Astrocyte (in vitro differentiated cells and primary cell): ENCODE results near the gene FADS2. TPM values are rescaled to one million over a fixed set of nuclear protein-coding genes. Genes with fewer than 3 reads are reported as not detected.

ENCODE experiments used
- DNase-seq: peaks from one replicate; pipeline ENCODE4 v3.0.0-alpha.2; 2010; ENCODE audit warnings: low read depth
- FAIRE-seq: peaks from 2 replicates; lab custom pipeline; 2011; peaks lifted over from hg19 to GRCh38; lab: Jason Lieb, UNC
- H2AFZ ChIP-seq: 2 replicates; pipeline ENCODE4 v1.6.0; 2012; ENCODE audit warnings: low read depth, low read length, inconsistent platforms
- H3K27ac ChIP-seq: 2 replicates; pipeline ENCODE4 v1.5.1; 2011; ENCODE audit warnings: low read depth, low read length, inconsistent platforms
- H3K27me3 ChIP-seq: 2 replicates; pipeline ENCODE4 v1.6.0; 2011; ENCODE audit warnings: low read length, inconsistent platforms; ENCODE audit not compliant: insufficient read depth
- H3K36me3 ChIP-seq: 2 replicates; pipeline ENCODE4 v1.5.1; 2011; ENCODE audit warnings: low read length, inconsistent platforms; ENCODE audit not compliant: insufficient read depth
- H3K4me1 ChIP-seq: 2 replicates; pipeline ENCODE4 v1.5.1; 2011; ENCODE audit warnings: low read length, inconsistent platforms; ENCODE audit not compliant: insufficient read depth
- H3K4me2 ChIP-seq: 2 replicates; pipeline ENCODE4 v1.6.0; 2012; ENCODE audit warnings: low read length, inconsistent platforms
- H3K4me3 ChIP-seq: 2 replicates; pipeline ENCODE4 v1.5.1; 2011; ENCODE audit warnings: low read depth, mild to moderate bottlenecking, low read length, inconsistent platforms; ENCODE audit not compliant: insufficient read depth
- H3K79me2 ChIP-seq: 2 replicates; pipeline ENCODE4 v1.6.0; 2012; ENCODE audit warnings: mild to moderate bottlenecking, low read length, inconsistent platforms; ENCODE audit not compliant: insufficient read depth
- H3K9ac ChIP-seq: 2 replicates; pipeline ENCODE4 v1.6.0; 2012; ENCODE audit warnings: mild to moderate bottlenecking, low read length, inconsistent platforms
- H3K9me3 ChIP-seq: 2 replicates; pipeline ENCODE4 v1.5.1; 2012; ENCODE audit warnings: low read depth, mild to moderate bottlenecking, low read length, inconsistent platforms; ENCODE audit not compliant: insufficient read depth
- H4K20me1 ChIP-seq: 2 replicates; pipeline ENCODE4 v1.6.0; 2012; ENCODE audit warnings: low read length, inconsistent platforms; ENCODE audit not compliant: insufficient read depth
- H3K27ac Mint-ChIP-seq: one replicate; pipeline ENCODE4 v1.8.0; 2021; ENCODE audit warnings: mild to moderate bottlenecking, mixed read lengths; ENCODE audit not compliant: unreplicated experiment
- H3K27me3 Mint-ChIP-seq: one replicate; pipeline ENCODE4 v1.8.0; 2021; ENCODE audit warnings: low read depth, mixed read lengths; ENCODE audit not compliant: unreplicated experiment
- H3K36me3 Mint-ChIP-seq: one replicate; pipeline ENCODE4 v1.8.0; 2021; ENCODE audit warnings: low read depth, mixed read lengths; ENCODE audit not compliant: unreplicated experiment
- H3K4me1 Mint-ChIP-seq: one replicate; pipeline ENCODE4 v1.8.0; 2021; ENCODE audit warnings: low read depth, mixed read lengths; ENCODE audit not compliant: unreplicated experiment
- H3K4me3 Mint-ChIP-seq: one replicate; pipeline ENCODE4 v1.8.0; 2021; ENCODE audit warnings: mild to moderate bottlenecking, moderate library complexity, mixed read lengths; ENCODE audit not compliant: unreplicated experiment
- H3K9me3 Mint-ChIP-seq: one replicate; pipeline ENCODE4 v1.8.0; 2021; ENCODE audit warnings: mild to moderate bottlenecking, mixed read lengths; ENCODE audit not compliant: unreplicated experiment
- CTCF ChIP-seq: IDR thresholded peaks from 2 replicates; pipeline ENCODE4 v1.5.1; 2011; ENCODE audit warnings: low read depth, mild to moderate bottlenecking, inconsistent platforms, low read length, moderate library complexity; ENCODE audit not compliant: insufficient read depth
- EZH2 ChIP-seq: IDR thresholded peaks from 2 replicates; pipeline ENCODE4 v1.6.1; 2012; ENCODE audit warnings: mild to moderate bottlenecking, low read length, inconsistent platforms; ENCODE audit not compliant: insufficient read depth
- total RNA-seq: library from RNA; stranded (reverse); gene quantifications from 2 replicates; pipeline ENCODE4 v1.2.1, GENCODE V29; 2021

FADS2 gene
- total RNA-seq, 1 donor from 2014 or later: 287 TPM

DNA sequence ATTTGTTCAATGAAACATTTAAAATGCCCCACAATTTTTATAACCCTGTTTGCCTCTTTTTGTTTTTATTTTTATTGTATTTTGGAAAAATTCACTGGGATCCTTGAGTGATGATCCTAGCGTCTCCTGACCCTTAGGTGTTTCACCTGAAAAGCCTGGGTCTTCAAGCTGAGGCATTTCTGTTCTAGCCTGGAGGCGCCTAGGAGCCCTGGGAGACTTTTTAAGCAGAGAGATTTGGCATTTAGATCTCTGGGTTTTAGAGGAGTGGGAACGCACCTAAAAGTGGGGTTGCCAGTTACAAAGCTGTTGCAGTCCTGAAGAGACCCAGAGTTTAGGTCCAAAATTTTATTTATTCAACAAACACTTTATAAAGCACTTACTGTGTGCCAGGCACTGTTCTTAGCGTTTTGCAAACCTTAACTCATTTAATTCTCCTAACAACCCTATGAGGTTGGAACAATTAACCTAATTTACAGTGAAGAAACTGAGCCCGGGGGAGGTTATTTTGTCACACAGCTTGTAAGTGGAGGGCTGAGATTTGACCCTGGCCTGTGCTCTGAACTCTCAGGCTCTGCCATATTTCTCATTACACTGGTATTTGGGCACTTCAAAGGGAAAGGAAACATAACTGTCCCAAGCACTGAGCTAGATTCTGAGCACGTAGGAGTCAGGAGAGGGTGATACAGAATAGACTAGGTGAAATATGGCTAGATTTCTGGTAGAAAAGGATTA lies 10.5 kb upstream of the FADS2 start:
- Histone ChIP-seq H3K27me3 (no peaks in the 10 kb centered on the region), H3K4me1 (peaks cover 12% of the 10 kb centered on the region), H3K9me3 (no peaks in the 10 kb centered on the region), H2AFZ (peak overlapping the region; percentile 77), H3K79me2 (peaks cover 11% of the 10 kb centered on the region), H4K20me1 (no peaks in the 10 kb centered on the region), H3K4me3 (peak overlapping the region; percentile 69), H3K9ac (peak overlapping the region; percentile 90), H3K4me2 (peak overlapping the region; percentile 90), H3K27ac (peak overlapping the region; percentile 85), H3K36me3 (peaks cover 5% of the 10 kb centered on the region)
- H3K4me3 Mint-ChIP-seq: peak overlapping the region; percentile 86
- H3K4me1 Mint-ChIP-seq: peaks cover 11% of the 10 kb centered on the region
- DNase-seq (no peak), FAIRE-seq (no peak)
- H3K27ac Mint-ChIP-seq: peak overlapping the region; percentile 93
- H3K9me3 Mint-ChIP-seq: no peaks in the 10 kb centered on the region
- no peaks in the 10 kb centered on the region for H3K36me3 Mint-ChIP-seq
- TF ChIP-seq EZH2 (no peak), CTCF (no peak)
- H3K27me3 Mint-ChIP-seq: no peaks in the 10 kb centered on the region

- Histone ChIP-seq H3K9ac (no peak overlapping the region), H3K4me1 (peaks cover 12% of the 10 kb centered on the region), H3K27ac (no peak overlapping the region), H3K27me3 (no peaks in the 10 kb centered on the region), H3K4me2 (peak overlapping the region; percentile 28), H3K9me3 (no peaks in the 10 kb centered on the region), H2AFZ (no peak overlapping the region), H4K20me1 (no peaks in the 10 kb centered on the region), H3K79me2 (peaks cover 11% of the 10 kb centered on the region), H3K36me3 (no peaks in the 10 kb centered on the region), H3K4me3 (no peak overlapping the region)
- Mint-ChIP-seq H3K4me1 (peaks cover 11% of the 10 kb centered on the region), H3K36me3 (no peaks in the 10 kb centered on the region), H3K27me3 (no peaks in the 10 kb centered on the region), H3K27ac (no peak overlapping the region), H3K4me3 (peak overlapping the region; percentile 14), H3K9me3 (no peaks in the 10 kb centered on the region)
- FAIRE-seq (no peak), DNase-seq (peak; percentile 40)
- TF ChIP-seq CTCF (no peak), EZH2 (no peak)
Measured at GRCh38 chr11:61820174-61820573, 7.9 kb upstream of the FADS2 start.
